ENCODE data around the gene CEP57L1.

The CEP57L1 gene

GRCh38 chr6:109095036-109095834 is at the start of gene CEP57L1:
Gene CEP57L1 (plus strand): TSS chr6:109095507. CDS start chr6:109145222, 49,715 bp downstream.
- peak; percentile 97 for DNase-seq (ENCODE audit: low spot score)

GRCh38 chr6:109048176-109048575 is 47.1 kb upstream of the CEP57L1 start:
- DNase-seq (ENCODE audit: low spot score) = no peak

- no peak for DNase-seq (ENCODE audit: low spot score)
Measured at GRCh38 chr6:109048670-109049415, 46.5 kb upstream of the CEP57L1 start.

- no peak for DNase-seq (ENCODE audit: low spot score)
Measured at GRCh38 chr6:109050012-109050411, 45.3 kb upstream of the CEP57L1 start.

- DNase-seq (ENCODE audit: low spot score) = no peak
Measured at GRCh38 chr6:109050447-109051102, 44.7 kb upstream of the CEP57L1 start.

- DNase-seq (ENCODE audit: low spot score) = no peak
Measured at GRCh38 chr6:109051301-109052017, 43.8 kb upstream of the CEP57L1 start.

- DNase-seq (ENCODE audit: low spot score) = no peak
Measured at GRCh38 chr6:109052018-109052651, 43.2 kb upstream of the CEP57L1 start.

GRCh38 chr6:109052852-109053251 is 42.5 kb upstream of the CEP57L1 start:
- no peak for DNase-seq (ENCODE audit: low spot score)

- DNase-seq (ENCODE audit: low spot score) = no peak
Measured at GRCh38 chr6:109053336-109053735, 42.0 kb upstream of the CEP57L1 start.

- DNase-seq (ENCODE audit: low spot score) = no peak
Measured at GRCh38 chr6:109055771-109056235, 39.5 kb upstream of the CEP57L1 start.

GRCh38 chr6:109056661-109057060 is 38.6 kb upstream of the CEP57L1 start:
- DNase-seq (ENCODE audit: low spot score) = no peak

- DNase-seq (ENCODE audit: low spot score) = no peak
Measured at GRCh38 chr6:109058620-109059019, 36.7 kb upstream of the CEP57L1 start.

GRCh38 chr6:109059153-109059552 is 36.2 kb upstream of the CEP57L1 start:
- DNase-seq (ENCODE audit: low spot score) = no peak

- peak; percentile 19 for DNase-seq (ENCODE audit: low spot score)
Measured at GRCh38 chr6:109059571-109060021, 35.7 kb upstream of the CEP57L1 start.

GRCh38 chr6:109060571-109060970 is 34.7 kb upstream of the CEP57L1 start:
- DNase-seq (ENCODE audit: low spot score) = no peak

GRCh38 chr6:109062216-109062615 is 33.1 kb upstream of the CEP57L1 start:
- no peak for DNase-seq (ENCODE audit: low spot score)

GRCh38 chr6:109062767-109063352 is 32.4 kb upstream of the CEP57L1 start:
- DNase-seq (ENCODE audit: low spot score) = no peak

GRCh38 chr6:109069746-109070145 is 25.6 kb upstream of the CEP57L1 start:
- no peak for DNase-seq (ENCODE audit: low spot score)

- no peak for DNase-seq (ENCODE audit: low spot score)
Measured at GRCh38 chr6:109071125-109071917, 24.0 kb upstream of the CEP57L1 start.

Data from activated CD4-positive, alpha-beta T cell treated with anti-CD3 and anti-CD28 coated beads, Interleukin-2, Interleukin-4, amounts not matched to agents 100 ng/mL and 50 ng/mL, durations not matched to agents 16 hours and 8 hours (primary cell).